ENCODE data around the gene ABCB8.

DNA sequence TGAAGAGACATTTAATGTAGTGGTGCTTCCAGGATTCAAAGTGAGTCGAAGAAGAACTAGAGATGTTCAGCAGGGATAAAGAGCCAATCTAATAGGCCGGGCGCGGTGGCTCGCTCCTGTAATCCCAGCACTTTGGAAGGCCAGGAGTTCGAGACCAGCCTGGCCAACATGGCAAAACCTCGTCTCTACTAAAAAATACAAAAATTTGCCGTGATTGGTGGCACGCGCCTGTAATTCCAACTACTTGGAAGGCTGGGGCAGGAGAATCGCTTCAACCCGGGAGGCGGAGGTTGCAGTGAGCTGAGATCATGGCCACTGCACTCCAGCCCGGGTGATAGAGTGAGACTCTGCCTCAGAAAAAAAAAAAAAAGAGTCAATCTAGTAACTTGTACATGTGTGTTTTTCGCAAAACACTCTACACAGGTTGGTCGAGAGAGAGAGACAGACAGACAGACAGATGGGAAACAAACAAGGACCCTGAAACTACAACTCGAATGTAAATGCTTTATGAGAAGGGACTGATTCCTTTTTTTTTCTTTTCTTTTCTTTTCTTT, 775 bp downstream of the ABCB8 start:
- TF ChIP-seq, protein P1, sequence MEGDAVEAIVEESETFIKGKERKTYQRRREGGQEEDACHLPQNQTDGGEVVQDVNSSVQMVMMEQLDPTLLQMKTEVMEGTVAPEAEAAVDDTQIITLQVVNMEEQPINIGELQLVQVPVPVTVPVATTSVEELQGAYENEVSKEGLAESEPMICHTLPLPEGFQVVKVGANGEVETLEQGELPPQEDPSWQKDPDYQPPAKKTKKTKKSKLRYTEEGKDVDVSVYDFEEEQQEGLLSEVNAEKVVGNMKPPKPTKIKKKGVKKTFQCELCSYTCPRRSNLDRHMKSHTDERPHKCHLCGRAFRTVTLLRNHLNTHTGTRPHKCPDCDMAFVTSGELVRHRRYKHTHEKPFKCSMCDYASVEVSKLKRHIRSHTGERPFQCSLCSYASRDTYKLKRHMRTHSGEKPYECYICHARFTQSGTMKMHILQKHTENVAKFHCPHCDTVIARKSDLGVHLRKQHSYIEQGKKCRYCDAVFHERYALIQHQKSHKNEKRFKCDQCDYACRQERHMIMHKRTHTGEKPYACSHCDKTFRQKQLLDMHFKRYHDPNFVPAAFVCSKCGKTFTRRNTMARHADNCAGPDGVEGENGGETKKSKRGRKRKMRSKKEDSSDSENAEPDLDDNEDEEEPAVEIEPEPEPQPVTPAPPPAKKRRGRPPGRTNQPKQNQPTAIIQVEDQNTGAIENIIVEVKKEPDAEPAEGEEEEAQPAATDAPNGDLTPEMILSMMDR (conservative IDR thresholded peaks at IDR 0.05; ENCODE audit: low read length): no peak
- no peak for TF ChIP-seq EZH2phosphoT487 (IDR thresholded peaks at IDR 0.05; ENCODE audit: borderline replicate concordance)
